HG03060 (cell line): ENCODE measurements around the gene TMEM267.
"Not testable (repeated sequence)": the region's sequence is repeated elsewhere in the genome, so short reads cannot be mapped to it uniquely, and the experiment has no call there.

Experiments used
- ATAC-seq: cut with Tn5 transposase; IDR thresholded peaks from one replicate; pipeline ENCODE4 v1.9.1; 2021; ENCODE audit warnings: low read depth, moderate number of reproducible peaks; ENCODE audit not compliant: unreplicated experiment

The TMEM267 gene

GRCh38 chr5:43411495-43411894, 72.2 kb downstream of the TMEM267 start:
- ATAC-seq, result no peak

- no peak for ATAC-seq
Measured at GRCh38 chr5:43410414-43410813, 73.3 kb downstream of the TMEM267 start.

- ATAC-seq, result no peak
Measured at GRCh38 chr5:43409809-43410271, 73.8 kb downstream of the TMEM267 start.

- not testable (repeated sequence) for ATAC-seq
Measured at GRCh38 chr5:43402524-43403066, 81.1 kb downstream of the TMEM267 start.

- ATAC-seq, result no peak
Measured at GRCh38 chr5:43401827-43402226, 81.8 kb downstream of the TMEM267 start.

GRCh38 chr5:43400082-43400481, 83.6 kb downstream of the TMEM267 start:
- no peak for ATAC-seq

GRCh38 chr5:43396762-43397304, 86.8 kb downstream of the TMEM267 start:
- peak; percentile 81 for ATAC-seq
